ENCODE results near the gene DIP2B.

The DIP2B gene

DNA sequence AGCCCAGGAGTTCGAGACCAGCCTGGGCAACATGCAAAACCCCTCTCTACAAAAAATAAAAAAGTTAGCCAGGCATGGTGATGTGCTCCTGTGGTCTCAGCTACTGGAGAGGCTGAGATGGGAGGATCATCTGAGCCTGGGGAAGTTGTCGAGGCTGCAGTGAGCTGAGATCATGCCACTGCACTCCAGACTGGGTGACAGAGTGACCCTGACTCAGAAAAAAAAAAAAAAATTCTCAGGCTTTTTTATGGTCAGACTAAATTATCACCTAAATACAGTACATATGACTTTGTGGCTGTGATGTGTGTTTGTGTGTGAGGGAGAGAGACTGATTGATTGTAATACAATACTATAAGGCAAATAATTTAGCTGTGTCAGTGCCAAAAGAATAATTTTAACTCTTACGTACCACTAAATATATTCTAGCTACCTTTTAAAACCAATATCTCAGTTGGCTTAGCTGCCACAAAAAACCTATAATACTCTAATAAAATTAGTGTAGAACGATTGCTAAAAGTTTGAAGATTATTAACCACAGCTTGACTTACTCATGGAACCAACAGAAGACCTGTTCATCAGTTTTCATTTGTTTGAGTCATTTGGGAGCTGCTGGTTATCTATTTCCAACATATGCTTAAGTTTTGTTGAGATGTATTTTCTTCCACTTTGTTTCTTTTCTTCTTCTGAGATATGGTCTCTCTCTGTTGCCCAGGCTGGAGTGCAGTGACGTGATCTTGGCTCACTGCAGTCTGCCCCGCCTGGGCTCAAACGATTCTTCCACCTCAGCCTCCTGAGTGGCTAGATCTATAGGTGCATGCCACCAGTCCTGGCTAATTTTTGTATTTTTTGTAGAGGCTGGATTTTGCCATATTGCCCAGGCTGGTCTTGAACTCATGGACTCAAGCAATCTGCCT, 58.0 kb downstream of the DIP2B start:
- no peak for TF ChIP-seq CTCF (IDR thresholded peaks at IDR 0.05)
- H3K9me3 ChIP-seq = no peaks in the 10 kb centered on the region

GRCh38 chr12:50563434-50563787, 58.6 kb downstream of the DIP2B start:
- TF ChIP-seq CTCF (IDR thresholded peaks at IDR 0.05) = no peak
- Histone ChIP-seq H3K4me3 (no peak overlapping the region), H3K27ac (no peak overlapping the region), H3K4me1 (peaks cover 0 to 11% (median 7%) of the 10 kb centered on the region in 4 donors), H3K36me3 (no peaks in the 10 kb centered on the region), H3K9me3 (no peaks in the 10 kb centered on the region), H3K27me3 (no peaks in the 10 kb centered on the region)
- intact Hi-C loops (cut with DNase I; ENCODE audit: low total_unique reads) = no loop called here
- DNase-seq = no peak

More for the DNA sequence above, 58.0 kb downstream of the DIP2B start:
- Histone ChIP-seq H3K36me3 (no peaks in the 10 kb centered on the region), H3K4me1 (peaks cover 0 to 5% (median 1%) of the 10 kb centered on the region in 4 donors), H3K27ac (no peak overlapping the region), H3K27me3 (no peaks in the 10 kb centered on the region), H3K4me3 (no peak overlapping the region)
- intact Hi-C loops (cut with DNase I; ENCODE audit: low total_unique reads) = no loop called here
- no peak for DNase-seq

DNA sequence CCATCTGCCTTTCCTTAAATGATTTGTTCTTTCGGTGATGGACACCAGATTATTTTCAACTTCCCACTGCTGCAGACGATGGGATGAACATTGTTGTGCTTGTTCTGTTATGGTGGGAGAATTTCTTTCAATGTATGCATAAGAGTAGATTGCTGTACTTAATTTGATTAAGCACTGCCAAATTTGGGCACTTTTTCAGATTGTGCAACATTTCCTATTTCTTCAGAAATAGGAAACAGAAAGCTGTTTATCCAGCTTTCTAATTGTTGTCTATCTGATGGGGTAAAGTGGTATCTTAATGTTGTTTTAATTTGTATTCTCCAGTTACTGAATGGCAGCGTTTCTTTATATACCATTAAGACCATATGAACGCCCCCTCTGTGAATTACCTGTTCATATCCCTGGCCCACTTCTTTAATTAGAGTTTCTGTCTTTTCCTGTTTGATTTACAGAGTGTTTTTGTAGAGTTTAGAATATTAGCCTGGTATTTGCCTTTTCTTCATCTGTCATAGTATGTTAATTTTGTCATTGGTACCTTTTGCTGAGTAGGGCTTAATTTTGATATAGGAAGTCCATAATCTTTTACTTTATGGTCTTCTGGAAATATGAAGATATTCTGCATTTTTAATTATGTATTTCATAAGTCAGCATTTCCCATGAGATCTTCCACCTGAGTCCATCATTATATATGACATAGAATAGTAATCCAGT, 59.6 kb downstream of the DIP2B start:
- no peak for TF ChIP-seq CTCF (IDR thresholded peaks at IDR 0.05)
- H3K9me3 ChIP-seq = no peaks in the 10 kb centered on the region
- no peak overlapping the region for H3K4me3 ChIP-seq
- no peaks in the 10 kb centered on the region for H3K27me3 ChIP-seq
- no peak for DNase-seq
- no peaks in the 10 kb centered on the region for H3K36me3 ChIP-seq
- H3K27ac ChIP-seq = no peak overlapping the region
- peaks cover 0 to 21% (median 13%) of the 10 kb centered on the region in 4 donors for H3K4me1 ChIP-seq
- intact Hi-C loops (cut with DNase I; ENCODE audit: low total_unique reads) = no loop called here

GRCh38 chr12:50564948-50565297, 60.1 kb downstream of the DIP2B start:
- no peak overlapping the region for H3K4me3 ChIP-seq
- peaks cover 0 to 26% (median 15%) of the 10 kb centered on the region in 4 donors for H3K4me1 ChIP-seq
- H3K27ac ChIP-seq = no peak overlapping the region
- intact Hi-C loops (cut with DNase I; ENCODE audit: low total_unique reads) = no loop called here
- H3K9me3 ChIP-seq = no peaks in the 10 kb centered on the region
- TF ChIP-seq CTCF (IDR thresholded peaks at IDR 0.05) = no peak
- no peak for DNase-seq
- no peaks in the 10 kb centered on the region for H3K27me3 ChIP-seq
- no peaks in the 10 kb centered on the region for H3K36me3 ChIP-seq

- no peaks in the 10 kb centered on the region for H3K27me3 ChIP-seq
Measured at GRCh38 chr12:50566066-50566465, 61.3 kb downstream of the DIP2B start.

More at GRCh38 chr12:50566066-50566465, 61.3 kb downstream of the DIP2B start:
- H3K4me1 ChIP-seq = peaks cover 0 to 32% (median 18%) of the 10 kb centered on the region in 4 donors
- H3K36me3 ChIP-seq = no peaks in the 10 kb centered on the region
- no peak for DNase-seq
- no peak overlapping the region for H3K4me3 ChIP-seq
- H3K9me3 ChIP-seq = no peaks in the 10 kb centered on the region
- intact Hi-C loops (cut with DNase I; ENCODE audit: low total_unique reads) = no loop called here
- no peak overlapping the region for H3K27ac ChIP-seq
- TF ChIP-seq CTCF (IDR thresholded peaks at IDR 0.05) = no peak

Measured in tibial artery (tissue), 4 donors.